HCT116 (cell line): Measurements from ENCODE around the gene RPS6KA2. TPM values are rescaled to one million over a fixed set of nuclear protein-coding genes. Genes with fewer than 3 reads are reported as not detected.

ENCODE experiments used
- ATAC-seq: fragments of 200-7000 bp; cut with Tn5 transposase; 2 replicates; pipeline ENCODE4 v1.9.1; 2020; ENCODE audit warnings: mild to moderate bottlenecking, moderate library complexity
- BruUV-seq: library from RNA; stranded (reverse); fragments of 400-500 nt; replicated peaks from 2 replicates; lab custom pipeline; 2021; lab: Mats Ljungman, UMichigan
- CTCF ChIA-PET: fragments of 300-600 bp; sonication (Branson Sonifier 250); formaldehyde crosslinking; loops from one replicate; lab custom pipeline; 2021; ENCODE audit warnings: antibody characterized with exemption; lab: Charles Lee
- POLR2A ChIA-PET: fragments of 300-600, 350-600 bp; sonication (Branson Sonifier 250); formaldehyde crosslinking; loops from one replicate; lab custom pipeline; 2021; ENCODE audit warnings: antibody characterized with exemption; lab: Charles Lee
- RAD21 ChIA-PET, 2 experiments: fragments of 300-600 bp; sonication (Branson Sonifier 250); formaldehyde crosslinking; loops; one replicate each; lab custom pipeline; 2023; ENCODE audit warnings: low total read pairs in 2 of 2; ENCODE audit not compliant: uncharacterized antibody in 2 of 2, unreplicated experiment in 2 of 2, low non-redundant PET in 1 of 2; lab: Charles Lee
- DNase-seq: peaks from one replicate; pipeline ENCODE4 v3.0.0-alpha.2; 2010; ENCODE audit warnings: low read depth, low spot score
- H2AFZ ChIP-seq: fragments of 200-600 bp; shearing (Covaris generic), sonication (generic); 2 replicates; pipeline ENCODE4 v1.6.1; 2017; ENCODE audit warnings: low read depth, mixed run types, mixed read lengths, antibody characterized with exemption, low read length; ENCODE audit not compliant: poor library complexity, severe bottlenecking
- H3K27ac ChIP-seq: 2 replicates; pipeline ENCODE4 v1.5.1; 2012; ENCODE audit warnings: low read depth, low read length
- H3K27me3 ChIP-seq: fragments of 200-600 bp; sonication (generic); 2 replicates; pipeline ENCODE4 v1.6.1; 2016; ENCODE audit warnings: mixed run types, low read length, mixed read lengths; ENCODE audit not compliant: insufficient read depth
- H3K36me3 ChIP-seq, 2 experiments: fragments of 200-500 bp in 1 of 2; fragments of 200-600 bp in 1 of 2; sonication (Bioruptor generic) in 1 of 2; sonication (generic) in 1 of 2; 2 replicates each; pipeline versions ENCODE4 v1.5.1 to v1.6.1; 2014 to 2016; ENCODE audit warnings: low read length in 2 of 2, inconsistent platforms in 1 of 2, mixed read lengths in 1 of 2, mixed run types in 1 of 2; ENCODE audit not compliant: insufficient read depth in 2 of 2, control insufficient read depth in 1 of 2
- H3K4me1 ChIP-seq, 2 experiments: fragments of 200-600 bp in 1 of 2; sonication (generic) in 1 of 2; 2 replicates each; pipeline versions ENCODE4 v1.5.1 to v1.6.1; 2012 to 2017; ENCODE audit warnings: low read length in 2 of 2, inconsistent platforms in 1 of 2, mild to moderate bottlenecking in 1 of 2, mixed read lengths in 1 of 2, mixed run types in 1 of 2, moderate library complexity in 1 of 2; ENCODE audit not compliant: insufficient read depth in 2 of 2, control insufficient read depth in 1 of 2
- H3K4me2 ChIP-seq: fragments of 200-600 bp; sonication (generic); 2 replicates; pipeline ENCODE4 v1.6.1; 2017; ENCODE audit warnings: mixed run types, low read length, mixed read lengths
- H3K4me3 ChIP-seq, 2 experiments: fragments of 200-600 bp in 1 of 2; sonication (generic) in 1 of 2; replicated peaks in 1 of 2; 2 replicates each; pipeline ENCODE4 v1.5.1; 2011 to 2016; ENCODE audit warnings: low read length in 2 of 2, control low read depth in 1 of 2, low read depth in 1 of 2, mild to moderate bottlenecking in 1 of 2, mixed read lengths in 1 of 2, mixed run types in 1 of 2
- H3K79me2 ChIP-seq: fragments of 200-600 bp; sonication (generic); 2 replicates; pipeline ENCODE4 v1.6.1; 2017; ENCODE audit warnings: mild to moderate bottlenecking, mixed run types, low read length, moderate library complexity, mixed read lengths; ENCODE audit not compliant: insufficient read depth
- H3K9ac ChIP-seq: fragments of 200-600 bp; sonication (generic); 2 replicates; pipeline ENCODE4 v1.6.1; 2016; ENCODE audit warnings: low read length, mixed read lengths
- H3K9me2 ChIP-seq: fragments of 200-600 bp; sonication (generic), shearing (Covaris generic); 2 replicates; pipeline ENCODE4 v1.6.1; 2017; ENCODE audit warnings: mixed run types, mild to moderate bottlenecking, moderate library complexity; ENCODE audit not compliant: insufficient read depth
- H3K9me3 ChIP-seq, 2 experiments: fragments of 200-500 bp in 1 of 2; fragments of 200-600 bp in 1 of 2; sonication (Bioruptor generic) in 1 of 2; sonication (generic) in 1 of 2; 2 replicates each; pipeline ENCODE4 v1.6.1; 2014 to 2017; ENCODE audit warnings: low read length in 2 of 2, mixed read lengths in 2 of 2, inconsistent platforms in 1 of 2, low read depth in 1 of 2, mild to moderate bottlenecking in 1 of 2, mixed run types in 1 of 2, moderate library complexity in 1 of 2; ENCODE audit not compliant: control insufficient read depth in 1 of 2, insufficient read depth in 1 of 2
- H4K20me1 ChIP-seq: fragments of 200-600 bp; sonication (generic), shearing (Covaris generic); 2 replicates; pipeline ENCODE4 v1.6.1; 2017; ENCODE audit warnings: mixed run types, mild to moderate bottlenecking, moderate library complexity; ENCODE audit not compliant: insufficient read depth
- CBX3 ChIP-seq: IDR thresholded peaks from 2 replicates; pipeline ENCODE4 v1.6.1; 2012; ENCODE audit warnings: low read depth
- CEBPB ChIP-seq: IDR thresholded peaks from 2 replicates; pipeline ENCODE4 v1.6.1; 2012; ENCODE audit warnings: low read depth
- CTCF ChIP-seq, 3 experiments: fragments of 200-600 bp in 1 of 3; sonication (generic) in 1 of 3; IDR thresholded peaks in 2 of 3; conservative IDR thresholded peaks in 1 of 3; 2 replicates each; pipeline ENCODE4 v1.5.1; 2012 to 2017; ENCODE audit warnings: low read depth in 2 of 3, low read length in 2 of 3, antibody characterized with exemption in 1 of 3, borderline replicate concordance in 1 of 3, control low read depth in 1 of 3, mild to moderate bottlenecking in 1 of 3, mixed read lengths in 1 of 3, mixed run types in 1 of 3, moderate library complexity in 1 of 3; ENCODE audit not compliant: insufficient read depth in 1 of 3
- EGR1 ChIP-seq: IDR thresholded peaks from 2 replicates; pipeline ENCODE4 v1.6.1; 2012; ENCODE audit warnings: low read depth
- ELF1 ChIP-seq: IDR thresholded peaks from 2 replicates; pipeline ENCODE4 v1.6.1; 2012; ENCODE audit warnings: low read depth, borderline replicate concordance
- EZH2 ChIP-seq: fragments of 200-600 bp; sonication (generic); IDR thresholded peaks from 2 replicates; pipeline ENCODE4 v1.6.1; 2017; ENCODE audit warnings: antibody characterized with exemption, mixed run types
- EZH2phosphoT487 ChIP-seq: fragments of 200-600 bp; IDR thresholded peaks from 2 replicates; pipeline ENCODE4 v1.6.1; 2018; ENCODE audit warnings: antibody characterized with exemption, borderline replicate concordance
- FOSL1 ChIP-seq: IDR thresholded peaks from 2 replicates; pipeline ENCODE4 v1.6.1; 2012; ENCODE audit warnings: low read depth
- JUND ChIP-seq: IDR thresholded peaks from 2 replicates; pipeline ENCODE4 v1.6.1; 2012
- MAX ChIP-seq: IDR thresholded peaks from 2 replicates; pipeline ENCODE4 v1.6.1; 2012
- POLR2A ChIP-seq: IDR thresholded peaks from 2 replicates; pipeline ENCODE4 v1.7.0; 2011; ENCODE audit warnings: borderline replicate concordance; ENCODE audit not compliant: insufficient read depth, insufficient read length; ENCODE audit errors: extremely low read depth
- POLR2AphosphoS5 ChIP-seq: IDR thresholded peaks from 2 replicates; pipeline ENCODE4 v1.6.1; 2011; ENCODE audit warnings: mild to moderate bottlenecking, low read depth, low read length, moderate library complexity
- RAD21 ChIP-seq: IDR thresholded peaks from 2 replicates; pipeline ENCODE4 v1.6.1; 2012; ENCODE audit warnings: low read depth, mild to moderate bottlenecking
- REST ChIP-seq: IDR thresholded peaks from 2 replicates; pipeline ENCODE4 v1.6.1; 2012; ENCODE audit warnings: low read depth
- SIN3A ChIP-seq: IDR thresholded peaks from 2 replicates; pipeline ENCODE4 v1.6.1; 2012; ENCODE audit warnings: low read depth
- SRF ChIP-seq: IDR thresholded peaks from 2 replicates; pipeline ENCODE4 v1.6.1; 2012; ENCODE audit warnings: low read depth
- YY1 ChIP-seq: IDR thresholded peaks from 2 replicates; pipeline ENCODE4 v1.6.1; 2011; ENCODE audit warnings: low read length, low read depth, moderate library complexity, mild to moderate bottlenecking; ENCODE audit not compliant: insufficient replicate concordance; ENCODE audit errors: extremely low read depth
- ZFX ChIP-seq: fragments of 450-650 bp; IDR thresholded peaks from 2 replicates; pipeline ENCODE4 v1.6.1; 2017
- ZNF274 ChIP-seq: fragments of 200-500 bp; sonication (Bioruptor generic); IDR thresholded peaks from 2 replicates; pipeline ENCODE4 v1.6.1; 2014; ENCODE audit warnings: mild to moderate bottlenecking, low read depth, low read length, inconsistent platforms
- intact Hi-C: fragments of 100-400 bp; cut with micrococcal nuclease; formaldehyde crosslinking; loops from 2 replicates; pipeline ENCODE4 v1.10.0; 2022
- total RNA-seq: library from RNA; stranded (reverse); gene quantifications from one replicate; pipeline ENCODE4 v1.2.1, GENCODE V29; 2021; ENCODE audit not compliant: unreplicated experiment

Gene RPS6KA2
- total RNA-seq, 1 experiment from 2014 or later = 8.5 TPM

- TF ChIP-seq CBX3 (no peak), POLR2A (no peak), YY1 (no peak), POLR2AphosphoS5 (no peak), SIN3A (no peak), JUND (no peak)
Measured at GRCh38 chr6:166474721-166475565, 152.1 kb downstream of the RPS6KA2 start (continued).

GRCh38 chr6:166473886-166474571 lies 153.0 kb downstream of the RPS6KA2 start:
- POLR2A ChIA-PET = no interaction called here
- intact Hi-C loops = no loop called here
- Histone ChIP-seq H3K9me2 (no peaks in the 10 kb centered on the region), H3K9me3 (no peaks in the 10 kb centered on the region), H4K20me1 (no peaks in the 10 kb centered on the region), H3K4me3 (no peak overlapping the region), H3K27me3 (no peaks in the 10 kb centered on the region), H2AFZ (no peak overlapping the region), H3K4me1 (no peaks in the 10 kb centered on the region), H3K4me2 (no peak overlapping the region), H3K27ac (no peak overlapping the region), H3K79me2 (no peaks in the 10 kb centered on the region), H3K9ac (no peak overlapping the region), H3K36me3 (no peaks in the 10 kb centered on the region)
- no TSS peak for BruUV-seq
- RAD21 ChIA-PET = no interaction called here
- DNase-seq = no peak
- no peak for TF ChIP-seq ZNF274
- TF ChIP-seq REST = no peak
- no peak for TF ChIP-seq CEBPB
- no peak for TF ChIP-seq FOSL1
- TF ChIP-seq ZFX = no peak
- no peak for TF ChIP-seq EZH2
- no peak for TF ChIP-seq YY1
- TF ChIP-seq EZH2phosphoT487 = no peak
- TF ChIP-seq JUND = no peak
- TF ChIP-seq CBX3 = no peak
- TF ChIP-seq SRF = no peak
- TF ChIP-seq ELF1 = no peak
- TF ChIP-seq EGR1 = no peak
- no peak for TF ChIP-seq RAD21
- TF ChIP-seq POLR2A = no peak
- no peak for TF ChIP-seq CTCF (IDR thresholded peaks at IDR 0.05 in 2 of 3, conservative IDR thresholded peaks at IDR 0.05 in 1 of 3; ENCODE audit: borderline replicate concordance in 1 of 3, insufficient read depth in 1 of 3, low read depth in 2 of 3, low read length in 2 of 3)
- no peak for TF ChIP-seq MAX
- CTCF ChIA-PET = no interaction called here
- no peak for ATAC-seq
